ENCODE results near the gene USP5.
"Not testable (repeated sequence)": the region's sequence is repeated elsewhere in the genome, so short reads cannot be mapped to it uniquely, and the experiment has no call there.

DNA sequence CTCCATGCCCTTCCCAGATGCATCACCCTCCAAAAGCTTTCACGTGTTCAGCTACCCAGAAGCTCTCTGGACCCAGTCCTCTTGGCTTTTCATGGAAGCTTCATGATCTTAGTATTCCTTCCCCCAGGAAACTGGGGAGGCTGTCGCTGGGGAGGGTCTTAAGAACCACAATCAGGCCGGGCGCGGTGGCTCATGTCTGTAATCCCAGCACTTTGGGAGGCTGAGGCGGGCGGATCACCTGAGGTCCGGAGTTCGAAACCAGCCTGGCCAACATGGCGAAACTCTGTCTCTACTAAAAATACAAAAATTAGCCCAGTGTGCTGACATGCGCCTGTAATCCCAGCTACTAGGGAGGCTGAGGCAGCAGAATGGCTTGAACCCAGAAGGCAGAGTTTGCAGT lies 56.2 kb downstream of the USP5 start:
- TF ChIP-seq, protein P1, sequence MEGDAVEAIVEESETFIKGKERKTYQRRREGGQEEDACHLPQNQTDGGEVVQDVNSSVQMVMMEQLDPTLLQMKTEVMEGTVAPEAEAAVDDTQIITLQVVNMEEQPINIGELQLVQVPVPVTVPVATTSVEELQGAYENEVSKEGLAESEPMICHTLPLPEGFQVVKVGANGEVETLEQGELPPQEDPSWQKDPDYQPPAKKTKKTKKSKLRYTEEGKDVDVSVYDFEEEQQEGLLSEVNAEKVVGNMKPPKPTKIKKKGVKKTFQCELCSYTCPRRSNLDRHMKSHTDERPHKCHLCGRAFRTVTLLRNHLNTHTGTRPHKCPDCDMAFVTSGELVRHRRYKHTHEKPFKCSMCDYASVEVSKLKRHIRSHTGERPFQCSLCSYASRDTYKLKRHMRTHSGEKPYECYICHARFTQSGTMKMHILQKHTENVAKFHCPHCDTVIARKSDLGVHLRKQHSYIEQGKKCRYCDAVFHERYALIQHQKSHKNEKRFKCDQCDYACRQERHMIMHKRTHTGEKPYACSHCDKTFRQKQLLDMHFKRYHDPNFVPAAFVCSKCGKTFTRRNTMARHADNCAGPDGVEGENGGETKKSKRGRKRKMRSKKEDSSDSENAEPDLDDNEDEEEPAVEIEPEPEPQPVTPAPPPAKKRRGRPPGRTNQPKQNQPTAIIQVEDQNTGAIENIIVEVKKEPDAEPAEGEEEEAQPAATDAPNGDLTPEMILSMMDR (IDR thresholded peaks at IDR 0.05), result not testable (repeated sequence)
- TF ChIP-seq POLR2A (IDR thresholded peaks at IDR 0.05), result not testable (repeated sequence)

All from heart left ventricle (tissue), 13 donors.